GM18909 (cell line): ENCODE results near the gene CDH4.
"Not testable (repeated sequence)": the region's sequence is repeated elsewhere in the genome, so short reads cannot be mapped to it uniquely, and the experiment has no call there.

Source experiments
- ATAC-seq: cut with Tn5 transposase; IDR thresholded peaks from one replicate; pipeline ENCODE4 v1.9.1; 2021; ENCODE audit warnings: mild to moderate bottlenecking; ENCODE audit not compliant: unreplicated experiment, poor library complexity

CDH4 gene

GRCh38 chr20:61404303-61404702 is 152.2 kb downstream of the CDH4 start:
- ATAC-seq: no peak

GRCh38 chr20:61405007-61405406 is 152.9 kb downstream of the CDH4 start:
- ATAC-seq: no peak

- not testable (repeated sequence) for ATAC-seq
Observed at GRCh38 chr20:61406773-61407172, 154.7 kb downstream of the CDH4 start.

- no peak for ATAC-seq
Observed at GRCh38 chr20:61407561-61407960, 155.5 kb downstream of the CDH4 start.

- no peak for ATAC-seq
Observed at GRCh38 chr20:61408951-61409740, 157.1 kb downstream of the CDH4 start.

- no peak for ATAC-seq
Observed at GRCh38 chr20:61411743-61412142, 159.7 kb downstream of the CDH4 start.

GRCh38 chr20:61413752-61414151 is 161.7 kb downstream of the CDH4 start:
- no peak for ATAC-seq

- ATAC-seq: no peak
Observed at GRCh38 chr20:61414455-61414991, 162.5 kb downstream of the CDH4 start.

- no peak for ATAC-seq
Observed at GRCh38 chr20:61416546-61416945, 164.5 kb downstream of the CDH4 start.

- ATAC-seq: no peak
Observed at GRCh38 chr20:61417221-61417941, 165.3 kb downstream of the CDH4 start.

- no peak for ATAC-seq
Observed at GRCh38 chr20:61419010-61419409, 166.9 kb downstream of the CDH4 start.

GRCh38 chr20:61419501-61419900 is 167.4 kb downstream of the CDH4 start:
- no peak for ATAC-seq

GRCh38 chr20:61420056-61420455 is 168.0 kb downstream of the CDH4 start:
- no peak for ATAC-seq

- no peak for ATAC-seq
Observed at GRCh38 chr20:61420781-61421180, 168.7 kb downstream of the CDH4 start.

GRCh38 chr20:61422636-61423425 is 170.8 kb downstream of the CDH4 start:
- no peak for ATAC-seq

- no peak for ATAC-seq
Observed at GRCh38 chr20:61424011-61424627, 172.1 kb downstream of the CDH4 start.

- no peak for ATAC-seq
Observed at GRCh38 chr20:61424628-61425420, 172.8 kb downstream of the CDH4 start.

- ATAC-seq: not testable (repeated sequence)
Observed at GRCh38 chr20:61425541-61425991, 173.5 kb downstream of the CDH4 start.

GRCh38 chr20:61426352-61426751 is 174.3 kb downstream of the CDH4 start:
- ATAC-seq: no peak
